ENCODE results near the gene C3orf80.
"Not testable (repeated sequence)": the region's sequence is repeated elsewhere in the genome, so short reads cannot be mapped to it uniquely, and the experiment has no call there.

Gene C3orf80

GRCh38 chr3:160225176-160226025, at the start of gene C3orf80:
Gene C3orf80, plus strand, starts transcription at chr3:160225422. Its CDS starts 214 bp downstream, at chr3:160225636.
- DNase-seq, result peak; percentile 19

- DNase-seq, result no peak
Measured at GRCh38 chr3:160176923-160177322, 48.3 kb upstream of the C3orf80 start.

- not testable (repeated sequence) for DNase-seq
Measured at GRCh38 chr3:160178661-160179060, 46.6 kb upstream of the C3orf80 start.

DNA sequence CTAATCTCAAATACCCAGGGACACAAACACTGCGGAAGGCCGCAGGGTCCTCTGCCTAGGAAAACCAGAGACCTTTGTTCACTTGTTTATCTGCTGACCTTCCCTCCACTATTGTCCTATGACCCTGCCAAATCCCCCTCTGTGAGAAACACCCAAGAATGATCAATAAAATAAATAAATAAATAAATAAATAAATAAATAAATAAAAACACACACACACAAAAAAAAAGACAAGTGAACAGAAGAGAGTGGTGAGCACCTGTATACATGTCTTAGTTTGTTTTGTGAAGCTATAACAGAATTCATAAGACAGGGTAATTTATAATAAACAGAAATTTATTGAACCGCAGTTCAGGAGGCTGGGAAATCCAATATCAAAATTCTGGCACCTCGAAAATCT, 45.8 kb upstream of the C3orf80 start:
- not testable (repeated sequence) for DNase-seq

GRCh38 chr3:160179906-160180305, 45.3 kb upstream of the C3orf80 start:
- DNase-seq, result no peak

- DNase-seq, result no peak
Measured at GRCh38 chr3:160180581-160181216, 44.5 kb upstream of the C3orf80 start.

GRCh38 chr3:160183345-160184076, 41.7 kb upstream of the C3orf80 start:
- no peak for DNase-seq

DNA sequence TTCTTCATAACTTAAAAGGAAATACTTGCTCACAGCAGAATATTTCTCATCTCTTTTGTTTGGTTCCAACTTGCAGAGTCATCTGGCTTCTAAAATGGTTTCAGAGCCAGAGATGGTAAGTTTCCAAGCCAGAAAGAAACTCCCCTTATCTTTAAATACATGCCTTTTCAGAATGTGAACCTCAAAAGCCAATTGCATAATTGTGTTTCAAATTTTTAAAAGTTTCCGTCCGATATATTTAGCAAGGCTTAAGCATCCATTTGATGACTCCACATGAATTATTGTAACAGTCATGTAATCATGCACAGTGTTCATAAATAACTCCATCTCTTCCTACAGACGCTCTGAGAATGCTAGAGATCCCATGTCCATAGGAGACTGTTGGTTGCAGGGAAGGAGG, 40.6 kb upstream of the C3orf80 start:
- DNase-seq, result no peak

DNA sequence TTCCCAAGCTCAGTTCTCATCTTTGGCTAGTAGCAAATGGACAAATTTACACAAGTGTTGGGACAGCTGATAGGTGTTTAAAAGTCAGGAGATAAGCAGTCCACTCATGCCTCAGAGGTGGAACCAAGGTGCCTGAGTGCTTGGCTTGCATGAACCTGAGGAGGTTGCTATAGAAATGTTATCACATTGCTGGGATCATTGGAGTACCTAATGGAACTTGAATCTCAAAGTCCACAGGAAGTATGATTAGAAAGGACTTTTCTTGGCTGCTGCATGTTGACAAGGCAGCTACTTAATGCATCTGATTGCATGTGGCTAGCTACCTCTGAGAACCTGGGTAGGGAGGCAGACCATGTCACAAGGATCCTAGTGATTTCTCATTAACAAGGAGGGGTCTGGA, 39.5 kb upstream of the C3orf80 start:
- DNase-seq, result no peak

DNA sequence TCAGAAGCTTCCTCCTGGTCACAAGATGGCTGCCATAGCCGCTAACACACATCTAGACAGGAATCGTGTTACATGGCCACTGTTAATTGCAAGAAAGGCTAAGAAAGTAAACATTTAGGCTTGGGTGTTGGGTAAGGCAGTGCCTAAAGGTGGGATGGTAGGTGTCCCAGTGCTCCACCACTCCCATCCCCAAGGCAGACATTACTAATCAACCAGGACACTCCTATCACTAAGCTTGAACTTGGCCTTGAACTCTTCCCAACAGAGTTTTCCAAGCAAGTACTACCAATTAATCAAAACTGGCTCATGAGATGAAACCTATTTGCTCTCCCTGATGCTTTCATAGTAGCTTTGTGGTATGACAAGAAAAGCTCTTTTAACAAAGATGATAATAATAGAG, 37.9 kb upstream of the C3orf80 start:
- DNase-seq, result no peak

DNA sequence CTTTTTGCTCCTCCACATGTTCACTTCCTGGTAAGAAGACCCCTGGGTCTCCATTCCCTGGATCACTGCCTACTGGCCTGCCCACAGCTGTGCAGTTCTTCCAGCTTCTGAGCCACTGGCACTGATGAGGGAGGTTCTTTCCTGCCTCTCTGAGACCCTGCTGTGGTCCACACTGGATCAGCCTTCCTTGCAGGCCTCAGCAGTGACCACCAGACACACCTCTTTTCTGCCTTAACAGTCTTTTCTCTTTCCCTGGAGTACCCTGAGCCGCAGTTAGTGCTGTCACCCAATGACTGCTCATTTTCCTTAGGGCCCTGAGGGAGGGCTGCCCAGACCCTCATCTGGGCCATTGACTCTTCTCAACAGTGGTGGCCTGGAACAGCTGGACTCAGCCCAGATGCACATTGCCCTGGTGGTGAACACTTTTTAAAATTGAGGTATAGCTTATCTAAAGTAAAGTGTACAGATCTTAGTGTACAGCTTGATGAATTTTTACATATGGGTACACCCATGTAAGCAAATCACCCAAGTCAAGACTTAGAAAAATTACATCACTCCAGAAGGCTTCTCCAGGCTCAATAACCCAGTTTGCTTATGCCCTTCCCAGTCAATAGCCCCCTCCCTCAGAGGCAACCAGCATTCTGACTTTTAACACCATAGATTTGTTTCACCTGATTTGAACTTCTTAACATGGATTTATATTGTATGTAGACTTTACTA, 32.8 kb upstream of the C3orf80 start:
- no peak for DNase-seq

DNA sequence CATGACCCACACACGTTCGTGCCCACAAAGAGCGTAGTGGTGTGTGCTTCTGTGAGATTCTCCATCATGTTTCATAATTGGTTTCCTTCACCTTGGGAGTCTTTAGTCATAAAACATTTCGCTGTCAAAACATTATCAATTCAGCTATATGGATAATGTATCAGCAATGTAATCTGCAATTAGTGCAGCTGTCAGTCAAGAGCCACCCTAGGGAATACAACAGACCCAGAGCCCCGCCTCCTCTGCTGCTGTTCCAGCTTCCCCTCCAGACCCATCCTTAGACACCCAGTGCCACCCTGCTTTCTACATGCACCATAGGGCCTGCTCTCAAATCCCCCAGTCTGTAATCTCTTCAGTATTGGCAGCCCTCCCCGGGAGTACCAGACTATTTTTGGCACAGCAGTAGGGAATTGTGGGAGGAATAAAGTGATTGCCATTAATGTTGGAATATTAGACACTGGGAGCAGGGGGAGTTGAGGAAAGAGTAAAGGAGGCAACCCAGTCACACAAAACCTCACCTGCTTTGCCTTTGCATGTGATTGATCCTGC, 31.5 kb upstream of the C3orf80 start:
- DNase-seq, result no peak

- no peak for DNase-seq
Measured at GRCh38 chr3:160194438-160194837, 30.8 kb upstream of the C3orf80 start.

GRCh38 chr3:160195106-160195505, 30.1 kb upstream of the C3orf80 start:
- DNase-seq, result no peak

GRCh38 chr3:160196511-160197104, 28.6 kb upstream of the C3orf80 start:
- DNase-seq, result no peak

DNA sequence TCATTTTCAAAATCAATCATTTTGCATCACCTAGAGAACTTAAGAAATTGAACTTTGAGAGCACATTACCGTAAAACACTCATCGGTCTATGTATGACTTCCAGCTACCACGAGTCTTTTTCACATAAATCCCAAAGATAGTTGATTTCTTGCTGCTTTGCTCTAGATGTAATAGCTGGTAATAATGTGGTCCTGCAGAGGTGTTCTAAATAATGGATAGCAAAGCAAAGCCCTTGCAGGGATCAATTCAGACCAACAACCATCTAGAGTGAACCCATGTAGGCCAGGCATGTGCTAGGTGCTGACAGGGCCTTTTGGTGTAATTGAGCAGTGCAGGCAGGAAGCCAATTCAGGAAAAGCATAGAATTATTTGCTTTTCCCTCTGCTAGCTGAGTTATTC, 26.1 kb upstream of the C3orf80 start:
- DNase-seq, result no peak

- no peak for DNase-seq
Measured at GRCh38 chr3:160200353-160200752, 24.9 kb upstream of the C3orf80 start.

- not testable (repeated sequence) for DNase-seq
Measured at GRCh38 chr3:160204396-160205011, 20.7 kb upstream of the C3orf80 start.

- no peak for DNase-seq
Measured at GRCh38 chr3:160205606-160206005, 19.6 kb upstream of the C3orf80 start.

GRCh38 chr3:160210341-160210740, 14.9 kb upstream of the C3orf80 start:
- DNase-seq, result no peak

- DNase-seq, result no peak
Measured at GRCh38 chr3:160210799-160211221, 14.4 kb upstream of the C3orf80 start.

DNA sequence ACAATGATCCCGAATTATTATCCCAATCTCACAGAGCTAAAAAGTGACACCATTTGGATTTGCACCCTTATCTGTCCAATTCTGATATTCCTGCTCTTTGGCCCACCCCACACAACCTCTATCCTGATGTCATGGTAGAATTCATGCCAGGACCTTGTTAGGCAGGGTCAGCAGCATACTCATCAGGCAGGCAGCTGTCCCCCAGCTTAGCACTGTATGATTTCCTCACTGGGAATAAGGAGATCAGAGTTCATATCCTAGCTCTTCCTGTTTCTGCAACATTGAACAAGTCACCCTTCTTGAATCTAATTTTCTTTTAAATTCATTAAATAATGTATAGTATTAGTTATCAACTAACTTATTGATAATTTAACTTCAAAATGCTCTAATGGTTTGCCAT, 12.0 kb upstream of the C3orf80 start:
- DNase-seq, result no peak
